IMR-90 (cell line): ENCODE measurements around the gene CCNI2. TPM values are rescaled to one million over a fixed set of nuclear protein-coding genes. Genes with fewer than 3 reads are reported as not detected.

Experiments
- ATAC-seq: fragments of 200-7000 bp; cut with Tn5 transposase; 2 replicates; pipeline ENCODE4 v1.9.1; 2020; ENCODE audit warnings: low read depth, mild to moderate bottlenecking, moderate library complexity
- BruUV-seq: library from RNA; stranded (reverse); fragments of 400-500 nt; replicated peaks from 2 replicates; lab custom pipeline; 2021; lab: Mats Ljungman, UMichigan
- CTCF ChIA-PET: fragments of 300-600 bp; formaldehyde crosslinking; extraction: SDS; loops from one replicate; lab custom pipeline; 2021; ENCODE audit warnings: antibody characterized with exemption; lab: Yijun Ruan, JAX
- POLR2A ChIA-PET: fragments of 300-600 bp; sonication (Branson Sonifier 250); formaldehyde crosslinking; loops from one replicate; lab custom pipeline; 2022; ENCODE audit warnings: antibody characterized with exemption; ENCODE audit not compliant: unreplicated experiment; lab: Charles Lee
- DNase-seq: peaks from one replicate; pipeline ENCODE4 v3.0.0; 2013
- H2AFZ ChIP-seq: replicated peaks from 2 replicates; pipeline ENCODE3; 2013; ENCODE audit warnings: low read length, mild to moderate bottlenecking; ENCODE audit not compliant: poor library complexity
- H2AK5ac ChIP-seq: 2 replicates; pipeline ENCODE4 v1.6.1; 2013; ENCODE audit warnings: low read depth, low read length, inconsistent platforms
- H2AK9ac ChIP-seq: replicated peaks from 2 replicates; pipeline ENCODE3; 2013; ENCODE audit warnings: mild to moderate bottlenecking, low read depth, low read length, moderate library complexity; ENCODE audit not compliant: poor library complexity
- H2BK120ac ChIP-seq: 2 replicates; pipeline ENCODE4 v1.6.1; 2013; ENCODE audit warnings: low read depth, low read length, inconsistent platforms
- H2BK15ac ChIP-seq: 3 replicates; pipeline ENCODE4 v1.6.1; 2013; ENCODE audit warnings: low read depth, low read length, inconsistent platforms
- H2BK20ac ChIP-seq: 2 replicates; pipeline ENCODE4 v1.6.1; 2013; ENCODE audit warnings: low read depth, mild to moderate bottlenecking, inconsistent platforms, low read length, moderate library complexity
- H2BK5ac ChIP-seq: 2 replicates; pipeline ENCODE4 v1.6.1; 2013; ENCODE audit warnings: mild to moderate bottlenecking, low read depth, low read length, inconsistent platforms; ENCODE audit not compliant: poor library complexity, severe bottlenecking
- H3K14ac ChIP-seq: replicated peaks from 2 replicates; pipeline ENCODE4 v1.6.1; 2013; ENCODE audit warnings: low read depth, low read length, inconsistent platforms
- H3K18ac ChIP-seq: 2 replicates; pipeline ENCODE4 v1.6.1; 2013; ENCODE audit warnings: low read depth, low read length, control low read depth
- H3K23ac ChIP-seq: 2 replicates; pipeline ENCODE4 v1.6.1; 2013; ENCODE audit warnings: low read depth, low read length, inconsistent platforms
- H3K27ac ChIP-seq: 2 replicates; pipeline ENCODE4 v1.5.1; 2013; ENCODE audit warnings: mild to moderate bottlenecking, control low read depth, low read length; ENCODE audit not compliant: insufficient read depth
- H3K27me3 ChIP-seq: 2 replicates; pipeline ENCODE4 v1.6.1; 2013; ENCODE audit warnings: low read length; ENCODE audit not compliant: control insufficient read depth, insufficient read depth
- H3K36me3 ChIP-seq: 2 replicates; pipeline ENCODE4 v1.6.1; 2013; ENCODE audit warnings: low read length, mixed read lengths; ENCODE audit not compliant: control insufficient read depth, insufficient read depth
- H3K4ac ChIP-seq: 2 replicates; pipeline ENCODE4 v1.6.1; 2013; ENCODE audit warnings: low read depth, low read length, inconsistent platforms
- H3K4me1 ChIP-seq: 2 replicates; pipeline ENCODE4 v1.6.1; 2013; ENCODE audit warnings: low read length, mixed read lengths; ENCODE audit not compliant: control insufficient read depth, insufficient read depth
- H3K4me2 ChIP-seq: 2 replicates; pipeline ENCODE4 v1.6.1; 2013; ENCODE audit warnings: low read depth, mild to moderate bottlenecking, control low read depth, low read length, moderate library complexity
- H3K4me3 ChIP-seq: 2 replicates; pipeline ENCODE4 v1.5.1; 2013; ENCODE audit warnings: low read depth, mild to moderate bottlenecking, control low read depth, low read length, moderate library complexity; ENCODE audit not compliant: insufficient read depth
- H3K56ac ChIP-seq: 2 replicates; pipeline ENCODE4 v1.6.1; 2013; ENCODE audit warnings: low read length, inconsistent platforms; ENCODE audit not compliant: insufficient read depth; ENCODE audit errors: extremely low read depth
- H3K79me1 ChIP-seq, 2 experiments: 2 replicates each; pipeline ENCODE4 v1.6.1; 2013; ENCODE audit warnings: low read length in 2 of 2, inconsistent platforms in 1 of 2, low read depth in 1 of 2
- H3K9ac ChIP-seq: 2 replicates; pipeline ENCODE4 v1.6.1; 2013; ENCODE audit warnings: low read depth, low read length, control low read depth
- H3K9me1 ChIP-seq: 2 replicates; pipeline ENCODE4 v1.6.1; 2013; ENCODE audit warnings: low read length, inconsistent platforms; ENCODE audit not compliant: insufficient read depth
- H3K9me3 ChIP-seq: 2 replicates; pipeline ENCODE4 v1.6.1; 2013; ENCODE audit warnings: low read length; ENCODE audit not compliant: control insufficient read depth, insufficient read depth
- H4K20me1 ChIP-seq: 2 replicates; pipeline ENCODE4 v1.6.1; 2013; ENCODE audit warnings: low read length, inconsistent platforms; ENCODE audit not compliant: insufficient read depth
- H4K5ac ChIP-seq: 2 replicates; pipeline ENCODE4 v1.6.1; 2013; ENCODE audit warnings: mild to moderate bottlenecking, low read depth, low read length, control low read depth
- H4K8ac ChIP-seq, 2 experiments: 2 replicates each; pipeline ENCODE4 v1.6.1; 2013; ENCODE audit warnings: low read depth in 2 of 2, low read length in 2 of 2, control low read depth in 1 of 2, inconsistent platforms in 1 of 2
- H4K91ac ChIP-seq: 2 replicates; pipeline ENCODE4 v1.6.1; 2013; ENCODE audit warnings: low read depth, low read length, inconsistent platforms; ENCODE audit not compliant: insufficient read depth
- BHLHE40 ChIP-seq: fragments of 150-350 bp; IDR thresholded peaks from 2 replicates; pipeline ENCODE4 v1.6.1; 2016; ENCODE audit warnings: mild to moderate bottlenecking, low read depth, low read length
- CEBPB ChIP-seq: IDR thresholded peaks from 2 replicates; pipeline ENCODE4 v1.6.1; 2012; ENCODE audit warnings: low read depth, low read length, improper control_type of control experiment
- CHD1 ChIP-seq: IDR thresholded peaks from 2 replicates; pipeline ENCODE4 v1.6.1; 2012; ENCODE audit warnings: low read depth, low read length, improper control_type of control experiment
- CTCF ChIP-seq: conservative IDR thresholded peaks from 2 replicates; pipeline ENCODE4 v1.5.1; 2012; ENCODE audit warnings: mild to moderate bottlenecking, low read depth, low read length, improper control_type of control experiment
- ELK1 ChIP-seq: fragments of 150-350 bp; IDR thresholded peaks from 2 replicates; pipeline ENCODE4 v1.6.1; 2016; ENCODE audit warnings: low read depth, mild to moderate bottlenecking, low read length, moderate library complexity, borderline replicate concordance
- FOS ChIP-seq: fragments of 150-350 bp; IDR thresholded peaks from 2 replicates; pipeline ENCODE4 v1.6.1; 2016; ENCODE audit warnings: low read depth, low read length
- MAFK ChIP-seq: IDR thresholded peaks from 2 replicates; pipeline ENCODE4 v1.6.1; 2012; ENCODE audit warnings: low read depth, low read length, improper control_type of control experiment
- MAZ ChIP-seq: IDR thresholded peaks from 2 replicates; pipeline ENCODE4 v1.6.1; 2012; ENCODE audit warnings: low read depth, mild to moderate bottlenecking, low read length, improper control_type of control experiment, moderate library complexity, borderline replicate concordance
- MXI1 ChIP-seq: IDR thresholded peaks from 2 replicates; pipeline ENCODE4 v1.6.1; 2012; ENCODE audit warnings: low read depth, mild to moderate bottlenecking, low read length, moderate library complexity, borderline replicate concordance
- NFE2L2 ChIP-seq: fragments of 150-350 bp; IDR thresholded peaks from 2 replicates; pipeline ENCODE4 v1.6.1; 2016; ENCODE audit warnings: low read depth, mild to moderate bottlenecking, low read length
- POLR2A ChIP-seq: IDR thresholded peaks from 2 replicates; pipeline ENCODE4 v1.6.1; 2012; ENCODE audit warnings: mild to moderate bottlenecking, low read depth, low read length
- RAD21 ChIP-seq: IDR thresholded peaks from 2 replicates; pipeline ENCODE4 v1.6.1; 2012; ENCODE audit warnings: low read length, improper control_type of control experiment
- RCOR1 ChIP-seq: IDR thresholded peaks from 2 replicates; pipeline ENCODE4 v1.6.1; 2012; ENCODE audit warnings: mild to moderate bottlenecking, low read length, improper control_type of control experiment; ENCODE audit not compliant: insufficient replicate concordance
- RFX5 ChIP-seq: IDR thresholded peaks from 2 replicates; pipeline ENCODE4 v1.8.0; 2012; ENCODE audit warnings: low read depth, mild to moderate bottlenecking, low read length, moderate library complexity
- SMC3 ChIP-seq: fragments of 150-350 bp; IDR thresholded peaks from 2 replicates; pipeline ENCODE4 v1.6.1; 2016; ENCODE audit warnings: low read depth, mild to moderate bottlenecking, antibody characterized with exemption, low read length, moderate library complexity
- USF2 ChIP-seq: fragments of 150-350 bp; IDR thresholded peaks from 2 replicates; pipeline ENCODE4 v1.6.1; 2017; ENCODE audit warnings: mild to moderate bottlenecking, antibody characterized with exemption, low read length, low read depth
- WGBS, 2 experiments: methylation state at CpG; one replicate each; pipeline versions ENCODE4 v1.1.5 to v1.1.7; 2013; ENCODE audit warnings: missing lambda C conversion rate in 2 of 2; ENCODE audit not compliant: insufficient read length in 1 of 2; ENCODE audit errors: extremely low coverage in 2 of 2; 5-methylcytosine and 5-hydroxymethylcytosine counted together
- dilution Hi-C: fragments of 300-500 bp; cut with HindIII; formaldehyde crosslinking; loops from one replicate; pipeline ENCODE4 v1.14.3; 2018; ENCODE audit warnings: low sequenced_read_pairs; ENCODE audit not compliant: unreplicated experiment
- in situ Hi-C: fragments of 300-500 bp; cut with MboI; formaldehyde crosslinking; loops from 3 replicates; pipeline ENCODE4 v1.14.3; 2019; ENCODE audit warnings: low sequenced_read_pairs, inconsistent platforms, mixed read lengths
- intact Hi-C: fragments of 100-400 bp; cut with micrococcal nuclease; formaldehyde crosslinking; loops from 2 replicates; pipeline ENCODE4 v1.10.0; 2022
- polyA plus RNA-seq, 3 experiments: library from polyadenylated mRNA; depleted of rRNA; stranded (reverse); fragments of >200 nt; gene quantifications; 2 replicates each; pipeline ENCODE4 v1.2.3, GENCODE V29; 2012; ENCODE audit warnings: low replicate concordance in 1 of 3
- total RNA-seq: library from RNA; depleted of rRNA; stranded (reverse); fragments of >200 nt; gene quantifications from 2 replicates; pipeline ENCODE4 v1.2.3, GENCODE V29; 2012

Gene CCNI2
- total and polyA plus RNA-seq, 2 of the 4 experiments (the other 2 are of a cell fraction) = not detected

GRCh38 chr5:132742158-132742557 is 5.1 kb upstream of the CCNI2 start:
- no peak overlapping the region for H3K27ac ChIP-seq
- no peak overlapping the region for H3K18ac ChIP-seq
- DNase-seq = no peak
- H2AK9ac ChIP-seq = no peak overlapping the region
- no peak overlapping the region for H3K4me2 ChIP-seq
- H4K91ac ChIP-seq = no peak overlapping the region
- no TSS peak for BruUV-seq
- H3K9me3 ChIP-seq = peaks cover 5% of the 10 kb centered on the region; the same call in 1 of the 2 replicates
- no peak overlapping the region for H3K56ac ChIP-seq
- peaks cover 19% of the 10 kb centered on the region for H3K27me3 ChIP-seq
- in situ Hi-C loops (no loop called here), intact Hi-C loops (no loop called here), dilution Hi-C loops (no loop called here)
- no peak overlapping the region for H2AK5ac ChIP-seq
- CTCF ChIA-PET = no interaction called here
- H3K4ac ChIP-seq = no peak overlapping the region
- H3K14ac ChIP-seq = no peak overlapping the region
- no peak for TF ChIP-seq RFX5
- TF ChIP-seq BHLHE40 = no peak
- no peak for TF ChIP-seq ELK1
- TF ChIP-seq POLR2A = no peak
- no peak for TF ChIP-seq MAFK
- no peak for TF ChIP-seq NFE2L2
- no peak for TF ChIP-seq CHD1
- TF ChIP-seq CEBPB = no peak
- TF ChIP-seq RCOR1 = no peak
- TF ChIP-seq SMC3 = no peak
- no peak for TF ChIP-seq USF2
- TF ChIP-seq FOS = no peak
- TF ChIP-seq RAD21 = no peak
- TF ChIP-seq CTCF = no peak
- TF ChIP-seq MAZ = no peak
- no peak for TF ChIP-seq MXI1
- H3K23ac ChIP-seq = no peak overlapping the region
- H3K4me3 ChIP-seq = no peak overlapping the region
- peaks cover 2% of the 10 kb centered on the region; the same call in 1 of the 2 replicates for H3K4me1 ChIP-seq
- WGBS, 2 experiments = no CpG with 5 or more reads among the region's 2 CpGs
- H2BK20ac ChIP-seq = no peak overlapping the region
- no peak overlapping the region for H2AFZ ChIP-seq
- POLR2A ChIA-PET = no interaction called here
- H3K9me1 ChIP-seq = no peaks in the 10 kb centered on the region
- no peaks in the 10 kb centered on the region for H3K79me1 ChIP-seq
- no peak for ATAC-seq
- no peak overlapping the region for H4K8ac ChIP-seq
- no peak overlapping the region for H2BK5ac ChIP-seq
- no peaks in the 10 kb centered on the region for H4K20me1 ChIP-seq
- H2BK15ac ChIP-seq = no peak overlapping the region
- H3K36me3 ChIP-seq = no peaks in the 10 kb centered on the region
- H2BK120ac ChIP-seq = no peak overlapping the region
- no peak overlapping the region for H4K5ac ChIP-seq
- H3K9ac ChIP-seq = no peak overlapping the region
